NCI-H2029 treated with DMSO at 0.1 percent for 48 hours (cell line): ENCODE data around the gene LHFPL2.

Source experiments
- DNase-seq: peaks from one replicate; lab custom pipeline; 2025; lab: John Stamatoyannopoulos, UW

Gene LHFPL2

DNA sequence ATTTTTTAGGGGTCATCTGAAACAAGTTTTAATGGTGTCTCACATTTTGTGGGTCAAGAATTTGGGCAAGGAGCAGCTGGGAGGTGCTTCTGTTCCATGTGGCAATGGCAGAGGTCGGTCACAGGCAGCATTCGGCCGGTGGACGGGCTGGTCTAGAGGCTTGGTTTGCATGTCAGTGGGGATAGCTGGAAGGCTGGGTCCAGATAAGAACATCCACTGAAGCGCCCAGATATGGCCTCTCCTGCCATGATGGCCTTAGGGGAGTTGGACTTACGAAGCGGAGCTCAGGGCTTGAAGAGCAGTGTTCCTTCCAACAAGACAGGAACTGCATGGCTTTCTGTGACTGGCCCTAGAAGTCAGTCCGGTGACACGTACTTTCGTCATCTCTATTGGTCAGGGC lies 30.3 kb downstream of the LHFPL2 start:
- no peak for DNase-seq

DNA sequence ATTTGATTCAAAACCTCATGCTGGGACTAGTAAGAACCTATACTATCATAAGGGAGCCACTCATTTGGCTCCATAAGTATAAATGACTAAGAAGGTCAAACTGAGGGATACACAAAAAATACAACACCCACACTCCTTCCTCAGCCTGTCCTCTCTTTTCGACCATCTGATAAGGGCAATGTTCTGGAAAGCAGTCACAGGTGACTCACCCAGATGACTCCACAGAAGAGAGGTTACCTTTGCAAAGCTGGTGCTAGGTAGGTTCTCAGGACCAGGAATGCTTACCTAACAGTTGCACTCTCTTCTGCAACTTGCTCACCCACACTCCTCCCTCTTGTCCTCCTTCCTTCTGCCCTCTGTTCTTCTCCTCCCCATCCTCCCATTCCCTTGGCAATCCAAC lies 32.9 kb downstream of the LHFPL2 start:
- DNase-seq = no peak

DNA sequence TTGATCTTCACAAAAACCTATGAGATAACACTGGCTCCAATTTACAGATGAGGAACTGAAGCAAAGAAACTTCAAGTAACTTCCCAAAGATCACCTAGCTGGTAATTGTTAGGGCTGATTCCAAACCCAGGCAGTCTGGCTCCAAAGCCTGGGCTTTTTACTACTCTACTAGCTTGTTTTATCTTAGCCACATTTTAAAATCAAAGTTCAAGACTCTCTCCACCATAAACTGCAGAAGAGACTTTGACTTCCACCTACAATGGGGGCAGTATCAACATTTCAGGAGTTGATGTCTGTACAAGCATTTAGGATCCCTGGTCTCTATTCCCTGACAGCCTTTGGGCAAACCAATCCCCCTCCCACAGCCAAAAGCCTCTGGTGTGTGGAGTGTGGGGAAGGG lies 33.8 kb downstream of the LHFPL2 start:
- no peak for DNase-seq

DNA sequence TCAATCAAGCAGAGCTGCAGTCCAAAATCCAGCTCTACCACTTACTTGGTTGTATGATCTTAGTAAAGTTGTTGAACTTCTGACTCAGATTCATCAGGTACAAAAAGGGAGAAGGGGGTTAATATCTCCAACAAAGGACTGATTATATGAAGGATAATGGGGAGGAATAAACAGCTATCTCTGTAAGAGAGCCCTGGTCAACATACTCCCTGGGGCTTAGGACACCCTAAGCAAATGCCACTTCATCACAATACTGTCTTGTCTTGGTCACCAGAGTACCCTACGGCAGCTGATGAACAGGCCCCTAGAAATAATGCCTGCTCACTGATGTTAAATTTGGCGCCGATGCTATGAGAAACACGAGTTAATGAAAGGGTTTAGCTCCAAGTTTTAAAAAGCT lies 34.8 kb downstream of the LHFPL2 start:
- DNase-seq = no peak

DNA sequence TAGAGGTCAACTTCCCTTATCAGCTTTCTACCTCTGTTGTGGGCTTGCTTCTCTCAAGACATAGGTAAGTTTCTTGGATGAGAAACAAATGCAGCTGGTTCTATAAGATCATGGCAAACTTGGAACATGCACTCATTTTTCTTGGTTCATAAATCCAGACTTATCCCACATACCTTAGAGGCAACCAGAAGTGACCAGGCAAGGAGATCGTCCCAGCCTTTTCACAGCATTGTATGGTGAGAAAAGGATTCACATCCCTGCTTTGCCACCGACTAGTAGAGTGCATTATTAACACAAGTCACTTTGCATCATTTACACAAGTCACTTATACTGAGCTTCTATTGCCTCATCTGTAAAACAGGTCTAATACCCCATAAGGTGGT lies 35.4 kb downstream of the LHFPL2 start:
- DNase-seq = no peak

DNA sequence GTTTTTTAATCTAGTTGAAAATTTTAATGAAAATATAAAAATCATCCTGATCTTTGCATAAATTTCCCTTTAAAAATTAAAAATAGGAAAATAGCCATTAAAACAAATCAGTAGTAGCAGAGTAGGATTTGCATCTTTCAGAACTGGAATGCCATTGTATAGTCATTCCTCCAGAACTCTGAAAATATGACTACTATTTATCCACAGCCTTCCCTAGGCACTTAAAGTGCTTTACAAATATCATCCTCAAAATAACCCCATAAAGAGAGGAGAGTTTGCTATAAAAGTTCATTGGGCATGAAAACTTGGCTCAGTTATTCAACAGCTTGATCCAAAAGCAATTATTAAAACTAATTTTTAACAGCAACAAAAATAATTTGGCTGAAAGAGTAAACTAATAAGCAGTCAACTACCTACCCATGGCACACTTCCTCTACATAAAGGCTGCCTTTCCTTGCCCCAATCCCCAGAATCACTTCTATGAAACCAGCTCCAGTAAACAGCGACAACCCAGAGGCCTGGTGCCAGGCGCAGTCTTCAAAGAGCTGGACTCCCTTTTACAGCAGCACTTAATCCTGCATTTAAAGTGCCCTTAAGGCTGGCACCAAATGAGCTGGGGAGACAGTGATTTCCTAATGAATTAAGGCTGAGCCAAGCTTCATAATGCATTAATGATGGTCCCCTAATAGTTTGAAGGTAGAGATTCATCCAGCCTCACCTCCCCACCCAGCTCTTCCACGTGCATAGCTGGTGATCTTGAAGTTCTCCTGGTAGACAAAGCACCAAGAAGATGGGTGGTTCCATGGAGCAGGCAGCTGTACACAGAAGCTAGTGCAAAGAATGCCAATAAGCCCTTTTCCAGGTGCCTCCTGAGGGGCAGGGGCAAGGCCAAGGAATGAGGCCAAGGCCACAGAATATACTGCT lies 36.1 kb downstream of the LHFPL2 start:
- DNase-seq = no peak

DNA sequence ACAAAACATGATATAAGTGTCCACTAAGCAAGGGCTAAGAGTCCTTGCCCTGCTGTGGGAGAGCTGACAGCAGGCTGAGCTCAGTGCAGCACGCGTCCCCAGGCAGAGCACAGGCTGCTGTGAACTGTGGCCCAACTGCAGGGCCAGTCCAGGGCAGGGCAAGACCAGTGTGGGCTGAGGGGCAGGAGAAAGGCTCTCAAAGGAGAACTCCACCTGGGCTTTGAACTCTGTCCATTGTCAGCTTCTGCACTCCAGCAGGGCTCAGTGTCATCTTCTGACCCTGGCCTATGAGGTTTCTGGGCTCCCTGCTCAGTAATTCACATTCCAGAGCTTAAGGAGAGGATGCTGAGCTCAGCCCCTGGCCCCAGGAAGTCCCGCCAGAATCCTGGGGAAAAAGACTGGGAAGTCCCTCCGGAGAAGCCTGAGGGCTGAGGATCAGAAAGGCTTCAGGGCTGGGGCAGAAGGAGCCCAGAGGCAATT lies 37.4 kb downstream of the LHFPL2 start:
- no peak for DNase-seq

DNA sequence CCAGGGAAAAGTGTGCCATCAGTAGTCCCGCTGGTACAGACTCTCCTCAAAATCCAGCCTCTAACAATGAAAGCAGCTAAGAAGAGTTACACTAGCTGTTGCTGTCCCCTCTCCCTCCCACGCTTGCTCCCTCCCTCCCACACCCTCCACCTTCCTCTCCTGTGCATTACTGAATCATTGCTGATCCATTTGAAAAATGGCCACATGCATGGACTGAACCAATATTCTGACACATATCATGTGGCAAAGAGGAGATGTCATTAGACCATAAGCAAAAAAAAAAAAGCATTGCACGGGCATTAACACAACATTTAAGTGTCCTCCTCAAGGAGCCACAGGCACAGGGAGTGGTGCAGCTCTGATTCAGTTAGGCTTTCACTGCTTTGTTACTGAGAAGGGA lies 37.9 kb downstream of the LHFPL2 start:
- DNase-seq = no peak

DNA sequence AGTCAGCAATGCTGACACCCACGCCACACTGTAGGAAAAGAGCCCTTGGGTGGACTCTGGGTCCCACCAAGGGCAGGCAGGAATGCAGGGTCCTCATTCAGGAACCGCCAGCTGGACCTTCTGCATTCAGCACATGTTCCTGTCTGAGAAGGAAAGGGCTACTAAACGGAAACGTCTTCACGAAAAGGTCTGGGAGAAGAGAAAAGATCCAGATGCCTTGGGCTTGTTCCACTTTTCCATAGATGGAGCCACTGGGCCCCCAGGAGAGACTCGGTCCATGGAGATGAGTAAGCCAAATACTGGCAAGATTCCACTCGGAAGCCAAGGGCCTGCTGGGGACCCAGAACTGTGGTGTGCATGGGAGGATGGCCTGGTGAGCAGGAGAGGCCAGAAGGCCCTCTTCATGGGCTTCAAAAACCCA lies 38.4 kb downstream of the LHFPL2 start:
- no peak for DNase-seq

DNA sequence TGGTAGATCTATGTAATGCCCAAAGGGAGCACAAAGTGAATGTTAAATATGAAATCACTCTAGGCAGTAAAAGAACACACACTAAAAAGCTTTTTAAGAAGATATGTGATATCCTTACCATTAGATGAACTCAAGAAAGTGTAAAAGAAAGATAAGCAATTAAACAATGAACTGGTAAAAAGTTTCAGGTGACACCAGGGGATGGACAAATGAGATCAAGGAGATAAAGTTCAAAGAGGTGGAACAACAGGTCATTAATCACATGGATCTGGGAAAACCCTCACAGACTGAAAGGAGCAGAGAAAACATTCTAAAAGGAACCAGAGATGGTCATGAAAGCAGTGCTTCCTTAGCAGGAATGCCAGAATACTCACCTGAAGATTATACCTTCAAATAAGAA lies 40.7 kb downstream of the LHFPL2 start:
- no peak for DNase-seq

DNA sequence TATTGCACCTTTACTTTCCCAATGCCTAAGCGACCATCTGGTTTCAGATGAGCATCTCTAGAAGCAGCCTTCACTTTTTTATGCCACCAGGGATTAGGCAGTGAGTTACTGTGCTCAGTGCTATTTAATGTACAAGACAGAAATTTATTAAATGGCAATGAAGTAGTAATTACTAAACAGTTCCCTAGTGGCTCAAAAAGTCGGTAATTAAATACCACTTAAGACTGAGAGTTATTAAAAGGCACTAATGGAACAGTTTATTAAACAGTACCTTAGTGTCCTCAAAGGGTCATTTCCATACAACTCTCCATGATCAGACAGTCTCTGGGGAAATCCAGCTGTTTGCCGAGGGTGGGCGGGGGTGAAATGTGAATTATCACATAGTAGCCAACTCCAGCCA lies 42.3 kb downstream of the LHFPL2 start:
- DNase-seq = no peak

DNA sequence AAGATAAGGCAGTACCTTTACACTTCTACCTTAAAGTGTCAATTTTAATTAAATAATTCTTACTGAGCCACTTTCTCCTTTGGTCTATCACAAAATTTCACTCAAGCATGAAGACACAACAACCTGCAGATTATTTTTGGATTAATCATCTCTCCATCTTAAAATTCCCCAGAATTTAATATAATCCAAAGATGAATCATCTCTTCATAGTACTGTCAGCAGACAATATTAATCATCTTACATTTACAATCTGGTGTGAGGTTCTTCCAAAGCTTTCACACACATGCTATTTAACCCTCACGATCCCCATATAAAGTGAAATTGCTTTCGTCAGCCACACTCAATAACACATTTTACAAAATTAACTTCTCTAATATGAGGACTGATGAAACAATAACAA lies 43.0 kb downstream of the LHFPL2 start:
- DNase-seq = no peak

DNA sequence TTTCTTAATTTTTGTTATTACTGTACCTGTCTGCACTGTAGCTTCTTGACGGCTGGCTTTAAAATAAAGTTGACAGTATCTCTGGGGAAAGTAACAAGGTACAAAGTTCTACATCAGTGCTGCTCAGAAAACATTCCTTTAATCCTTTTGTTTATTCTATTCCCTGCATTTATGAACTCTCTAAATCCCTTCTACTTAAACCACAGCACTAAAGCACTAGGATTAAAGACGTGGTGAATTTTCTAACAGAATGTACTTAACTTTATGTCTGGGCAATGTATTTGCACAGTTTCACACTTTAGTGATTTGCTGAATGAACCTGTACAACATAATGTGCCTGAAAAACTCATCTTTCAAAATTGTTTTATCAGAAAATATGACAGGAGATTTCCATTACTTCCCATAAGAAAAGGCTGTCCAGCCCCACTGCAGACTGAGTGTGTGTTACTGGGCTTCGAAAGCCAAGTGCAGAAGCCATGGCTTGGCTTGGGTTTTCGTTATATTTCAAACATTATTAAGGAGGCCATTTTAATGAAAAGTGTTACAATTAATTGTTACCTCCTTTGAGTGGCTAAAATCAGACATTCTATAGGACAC lies 43.8 kb downstream of the LHFPL2 start:
- DNase-seq = no peak

DNA sequence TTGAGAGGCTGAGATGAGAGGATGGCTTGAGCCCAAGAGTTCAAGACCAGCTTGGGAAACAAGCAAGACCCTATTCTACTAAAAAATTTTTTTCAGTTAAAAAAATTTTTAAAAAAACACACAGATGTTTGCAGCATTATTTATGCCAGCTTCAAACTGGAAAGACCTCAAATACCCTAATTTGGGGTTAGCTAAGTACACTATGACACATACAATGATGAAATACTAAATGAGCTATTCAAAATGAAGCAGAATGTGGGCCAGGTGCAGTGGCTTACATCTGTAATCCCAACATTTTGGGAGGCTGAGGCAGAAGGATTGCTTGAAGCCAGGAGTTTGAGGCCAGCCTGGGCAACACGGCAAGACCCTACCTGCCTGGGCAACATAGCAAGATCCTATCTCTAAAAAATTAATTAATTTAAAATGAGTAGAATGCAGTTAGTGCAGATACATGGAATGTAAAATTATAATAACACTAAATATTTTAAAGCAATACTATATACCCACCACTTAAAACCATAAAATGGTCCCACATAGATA lies 44.9 kb downstream of the LHFPL2 start:
- no peak for DNase-seq

DNA sequence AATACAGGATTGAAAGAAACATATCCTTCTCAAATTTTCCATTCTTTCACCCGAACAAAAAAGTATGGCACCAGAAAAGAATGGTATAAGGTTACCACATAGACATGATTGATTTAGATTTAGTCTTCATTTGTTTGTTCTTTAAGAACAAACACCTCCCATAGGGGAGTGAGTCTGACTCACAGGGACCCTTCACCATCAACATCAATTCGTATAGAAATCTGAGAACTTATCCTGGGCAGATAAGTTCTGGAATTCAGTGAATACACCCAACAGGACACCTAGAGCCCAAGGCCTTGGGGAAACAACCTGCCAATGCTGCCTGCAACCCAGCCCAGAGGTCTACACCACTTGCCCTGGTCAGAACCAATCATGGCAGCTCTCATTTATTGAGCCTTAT lies 46.2 kb downstream of the LHFPL2 start:
- DNase-seq = no peak

DNA sequence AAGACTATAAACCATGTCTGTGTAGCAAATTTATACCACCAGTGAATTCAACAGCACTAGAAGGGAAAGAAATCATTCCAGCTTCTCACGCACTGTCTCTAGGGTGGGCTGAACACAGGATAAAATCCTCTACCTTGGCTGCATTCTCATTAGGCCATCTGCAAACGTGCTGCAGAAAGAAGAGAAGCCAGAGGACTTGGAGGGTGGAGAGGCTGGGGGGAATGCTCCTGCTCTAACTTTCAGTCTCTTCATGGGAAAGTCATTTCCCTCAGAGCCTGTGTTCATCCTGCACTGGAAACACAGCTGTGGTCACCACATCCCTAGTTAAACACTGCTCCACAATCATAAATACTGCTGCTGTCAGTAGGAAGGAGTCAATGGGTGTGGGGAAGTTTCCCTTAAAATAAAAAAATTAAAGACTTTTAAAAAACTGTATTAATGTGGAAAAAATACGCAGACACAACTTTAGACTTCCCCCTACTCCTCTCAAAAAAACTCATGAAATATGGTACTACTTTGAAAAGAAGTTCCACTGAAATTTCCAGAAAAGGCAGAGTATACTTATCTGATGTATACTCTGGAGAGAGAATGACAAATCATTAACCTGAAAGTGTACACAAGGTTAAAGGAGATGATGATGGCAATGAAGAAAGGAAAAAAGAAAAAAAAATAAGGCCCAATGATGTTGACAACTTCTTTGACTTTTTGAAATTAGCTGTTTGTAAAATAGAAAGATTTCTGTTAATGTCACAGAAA lies 46.8 kb downstream of the LHFPL2 start:
- no peak for DNase-seq

DNA sequence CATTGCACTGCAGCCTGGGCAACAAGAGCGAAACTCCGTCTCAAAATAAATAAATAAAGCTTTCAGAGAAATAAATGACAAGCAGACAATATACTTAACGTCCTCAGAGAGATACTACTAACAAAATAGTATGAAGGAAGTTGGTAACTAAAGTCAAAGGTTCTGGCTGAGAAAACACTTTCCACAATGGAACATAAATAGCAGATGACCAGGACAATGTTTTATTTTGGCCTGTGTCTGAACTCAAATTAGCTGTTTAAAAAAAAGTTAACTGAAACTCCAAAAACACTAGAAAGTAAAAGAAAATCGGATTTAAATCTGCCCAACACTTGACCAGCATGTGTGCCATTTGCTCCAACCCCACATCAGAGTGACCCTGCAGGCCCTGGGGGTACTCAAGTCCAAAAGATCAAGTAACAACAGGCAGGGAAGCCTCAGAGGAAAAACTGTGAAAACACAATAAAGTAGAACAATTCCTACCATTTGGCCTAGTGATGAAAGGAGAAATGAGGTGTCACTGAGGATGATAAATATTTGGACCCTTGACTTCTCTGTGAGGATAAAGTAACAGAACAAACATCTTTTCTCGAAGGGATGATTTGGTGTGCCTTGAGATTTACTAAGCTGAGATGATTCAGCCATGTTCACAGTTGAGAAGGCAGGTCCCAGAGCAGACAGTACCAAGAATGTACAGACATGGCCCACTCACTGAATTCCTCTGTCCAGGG lies 47.7 kb downstream of the LHFPL2 start:
- DNase-seq = no peak

DNA sequence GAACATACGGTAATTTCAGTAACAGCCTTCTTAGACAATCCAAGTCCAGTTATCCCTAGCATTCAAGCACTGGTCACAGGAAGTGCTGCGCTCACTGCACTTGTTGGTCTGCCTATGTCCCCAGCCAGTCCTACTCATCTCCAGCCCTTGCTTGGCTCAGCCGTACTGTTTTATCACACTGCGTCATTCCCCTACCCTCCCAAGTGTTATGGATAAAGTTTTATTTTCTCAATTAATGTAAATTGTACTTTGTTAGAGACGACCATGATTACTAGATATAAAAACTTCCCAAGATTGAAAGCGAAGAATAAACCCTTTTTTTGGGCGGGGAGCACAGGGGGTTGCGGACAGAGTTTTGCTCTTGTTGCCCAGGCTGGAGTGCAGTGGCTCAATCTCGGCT lies 49.6 kb downstream of the LHFPL2 start:
- no peak for DNase-seq

DNA sequence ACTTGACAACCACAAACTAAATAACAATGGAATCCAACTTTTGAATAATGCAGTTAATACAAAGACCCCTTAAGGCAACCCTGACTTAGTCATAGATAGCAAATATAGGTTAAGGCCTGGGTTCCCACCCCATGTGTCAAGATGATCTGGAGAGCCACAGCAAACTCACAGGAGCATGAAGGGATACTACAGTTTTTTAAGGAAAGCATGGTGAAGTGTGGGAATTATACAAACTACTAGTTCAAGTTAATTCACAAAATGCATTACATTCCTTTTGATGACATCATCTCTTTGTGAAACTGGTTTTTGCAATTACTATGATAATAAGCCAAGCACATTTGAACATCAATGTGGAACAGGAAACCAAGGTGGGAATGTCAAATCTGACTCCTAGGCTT lies 50.6 kb downstream of the LHFPL2 start:
- no peak for DNase-seq

DNA sequence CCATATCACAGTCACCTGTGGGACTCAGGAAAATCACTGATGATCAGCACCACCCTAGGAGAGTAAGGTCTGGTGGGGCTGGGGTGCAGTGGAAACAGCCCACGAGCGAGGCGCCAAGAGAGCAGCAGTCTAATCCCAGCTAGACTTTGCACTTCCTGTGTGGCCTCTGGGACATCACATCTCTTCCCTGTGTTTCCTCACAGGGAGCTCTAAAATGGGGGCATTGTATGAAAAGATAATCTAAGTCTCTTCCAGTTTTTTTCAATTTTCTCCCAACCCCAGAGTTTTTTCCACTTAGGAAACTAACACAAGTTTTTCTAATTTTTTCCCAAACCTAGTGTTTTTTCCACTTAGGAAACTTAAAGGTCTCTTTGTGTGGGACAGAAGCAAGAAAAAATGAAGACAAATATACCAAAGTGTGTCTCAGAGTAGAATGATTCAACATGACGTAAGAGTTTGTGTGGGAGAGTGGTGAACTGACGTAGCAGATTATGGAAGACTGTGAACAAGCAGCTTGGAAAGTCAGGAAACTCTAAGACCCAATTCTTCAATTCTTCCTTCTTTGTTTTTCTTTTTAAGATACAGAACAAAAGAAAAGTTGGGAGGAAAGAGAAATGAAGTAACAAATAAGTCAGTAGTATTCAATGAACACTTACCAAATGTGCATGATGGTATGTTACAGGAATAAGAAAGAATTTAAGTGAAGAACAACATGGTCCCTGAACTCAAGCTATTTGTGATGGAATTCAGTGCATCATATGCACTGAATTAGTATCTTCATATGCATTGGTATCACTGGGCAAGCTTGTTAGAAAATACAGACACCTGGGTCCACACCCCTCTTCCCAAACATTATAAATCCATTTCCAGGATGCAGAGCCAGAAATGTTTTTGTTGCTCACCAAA lies 51.3 kb downstream of the LHFPL2 start:
- DNase-seq = no peak

DNA sequence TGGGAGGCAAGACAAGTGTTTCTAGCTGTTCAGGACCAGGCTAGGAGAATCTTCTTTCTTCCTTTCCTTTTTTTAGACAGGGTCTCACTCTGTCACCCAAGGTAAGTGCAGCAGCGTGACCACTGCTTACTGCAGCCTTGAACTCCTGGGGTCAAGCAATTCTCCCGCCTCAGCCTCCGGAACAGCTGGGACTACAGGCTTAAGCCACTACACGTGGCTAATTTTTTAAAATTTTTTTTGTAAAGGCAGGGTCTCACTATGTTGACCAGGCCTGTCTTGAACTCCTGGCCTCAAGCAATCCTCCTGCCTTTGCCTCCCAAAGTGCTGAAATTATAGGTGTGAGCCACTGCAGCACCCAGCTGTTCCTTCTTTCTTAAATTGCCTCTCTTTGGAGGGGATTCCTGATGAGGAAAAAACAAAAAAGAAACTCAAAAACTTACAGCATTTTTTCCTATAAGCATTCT lies 53.1 kb downstream of the LHFPL2 start:
- DNase-seq = no peak
